ENCODE measurements around the gene PDE10A.
"Not testable (repeated sequence)": the region's sequence is repeated elsewhere in the genome, so short reads cannot be mapped to it uniquely, and the experiment has no call there.

PDE10A gene

GRCh38 chr6:165571068-165571682 lies 91.9 kb downstream of the PDE10A start:
- H3K4me3 ChIP-seq (ENCODE audit: low read depth, low read length) = no peak overlapping the region
- TF ChIP-seq MYC (IDR thresholded peaks at IDR 0.05; ENCODE audit: low read depth, low read length) (no peak), POLR2A (IDR thresholded peaks at IDR 0.05; ENCODE audit: extremely low read depth, insufficient read length) (no peak), MAX (IDR thresholded peaks at IDR 0.05; ENCODE audit: low read depth, low read length) (no peak)
- TF ChIP-seq, protein P1, sequence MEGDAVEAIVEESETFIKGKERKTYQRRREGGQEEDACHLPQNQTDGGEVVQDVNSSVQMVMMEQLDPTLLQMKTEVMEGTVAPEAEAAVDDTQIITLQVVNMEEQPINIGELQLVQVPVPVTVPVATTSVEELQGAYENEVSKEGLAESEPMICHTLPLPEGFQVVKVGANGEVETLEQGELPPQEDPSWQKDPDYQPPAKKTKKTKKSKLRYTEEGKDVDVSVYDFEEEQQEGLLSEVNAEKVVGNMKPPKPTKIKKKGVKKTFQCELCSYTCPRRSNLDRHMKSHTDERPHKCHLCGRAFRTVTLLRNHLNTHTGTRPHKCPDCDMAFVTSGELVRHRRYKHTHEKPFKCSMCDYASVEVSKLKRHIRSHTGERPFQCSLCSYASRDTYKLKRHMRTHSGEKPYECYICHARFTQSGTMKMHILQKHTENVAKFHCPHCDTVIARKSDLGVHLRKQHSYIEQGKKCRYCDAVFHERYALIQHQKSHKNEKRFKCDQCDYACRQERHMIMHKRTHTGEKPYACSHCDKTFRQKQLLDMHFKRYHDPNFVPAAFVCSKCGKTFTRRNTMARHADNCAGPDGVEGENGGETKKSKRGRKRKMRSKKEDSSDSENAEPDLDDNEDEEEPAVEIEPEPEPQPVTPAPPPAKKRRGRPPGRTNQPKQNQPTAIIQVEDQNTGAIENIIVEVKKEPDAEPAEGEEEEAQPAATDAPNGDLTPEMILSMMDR (IDR thresholded peaks at IDR 0.05; ENCODE audit: low read depth, low read length) = no peak
- no peak for DNase-seq (ENCODE audit: low read depth)

DNA sequence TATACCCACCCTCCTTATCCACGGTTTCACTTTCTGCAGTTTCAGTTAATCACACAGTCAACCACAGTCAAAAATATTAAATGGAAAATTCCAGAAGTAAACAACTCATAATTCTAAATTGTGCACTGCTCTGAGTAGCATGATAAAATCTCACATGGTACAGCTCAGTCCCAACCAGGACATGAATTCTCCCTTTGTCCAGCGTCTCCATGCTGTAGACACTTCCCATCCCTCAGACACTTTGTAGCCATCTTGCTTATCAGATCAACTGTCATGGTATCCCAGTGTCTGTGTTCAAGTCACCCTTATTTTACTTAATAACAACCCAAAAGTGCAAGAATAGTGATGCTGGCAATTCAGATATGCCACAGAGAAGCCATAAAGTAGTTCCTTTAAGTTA lies 94.7 kb downstream of the PDE10A start:
- TF ChIP-seq POLR2A (IDR thresholded peaks at IDR 0.05; ENCODE audit: extremely low read depth, insufficient read length) (no peak), MYC (IDR thresholded peaks at IDR 0.05; ENCODE audit: low read depth, low read length) (no peak), MAX (IDR thresholded peaks at IDR 0.05; ENCODE audit: low read depth, low read length) (no peak)
- TF ChIP-seq, protein P1 (IDR thresholded peaks at IDR 0.05; ENCODE audit: low read depth, low read length) = no peak
- no peak for DNase-seq (ENCODE audit: low read depth)
- H3K4me3 ChIP-seq (ENCODE audit: low read depth, low read length) = no peak overlapping the region

DNA sequence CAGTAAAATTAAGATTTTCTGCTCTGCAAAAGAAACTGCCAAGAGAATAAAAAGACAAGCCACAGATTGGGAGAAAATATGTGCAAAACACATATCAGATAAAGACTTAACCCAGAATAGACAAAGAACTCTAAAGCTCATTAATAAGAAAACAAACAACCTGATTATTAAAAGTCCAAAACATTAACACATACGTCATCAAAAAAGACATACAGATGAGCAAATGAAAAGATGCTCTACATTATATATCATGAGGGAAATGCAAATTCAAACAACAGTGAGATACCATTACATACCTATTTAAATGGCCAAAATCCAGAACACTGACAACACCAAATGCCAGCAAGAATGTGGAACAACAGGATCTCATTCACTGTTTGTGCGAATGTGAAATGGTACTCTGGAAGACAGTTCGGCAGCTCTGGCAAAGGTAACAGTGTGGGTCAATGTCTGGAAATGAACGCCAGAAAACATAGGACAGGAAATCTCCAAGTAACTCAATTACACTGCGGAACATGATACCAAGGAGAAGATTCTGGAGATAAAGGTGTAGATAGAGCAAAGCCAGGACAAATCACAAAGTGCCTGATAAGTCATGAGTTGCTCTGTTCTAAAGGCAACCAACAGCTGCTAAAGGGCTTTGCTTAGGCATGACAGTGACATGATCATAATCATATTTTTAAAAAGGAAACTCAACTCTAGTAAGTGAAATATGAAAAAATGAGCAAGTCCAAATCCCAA lies 96.8 kb downstream of the PDE10A start:
- TF ChIP-seq MYC (IDR thresholded peaks at IDR 0.05; ENCODE audit: low read depth, low read length) (no peak), POLR2A (IDR thresholded peaks at IDR 0.05; ENCODE audit: extremely low read depth, insufficient read length) (no peak), MAX (IDR thresholded peaks at IDR 0.05; ENCODE audit: low read depth, low read length) (no peak)
- TF ChIP-seq, protein P1 (IDR thresholded peaks at IDR 0.05; ENCODE audit: low read depth, low read length) = no peak
- no peak overlapping the region for H3K4me3 ChIP-seq (ENCODE audit: low read depth, low read length)
- DNase-seq (ENCODE audit: low read depth) = no peak

- TF ChIP-seq, protein P1 (IDR thresholded peaks at IDR 0.05; ENCODE audit: low read depth, low read length) = no peak
- no peak for TF ChIP-seq MYC (IDR thresholded peaks at IDR 0.05; ENCODE audit: low read depth, low read length)
- no peak for TF ChIP-seq POLR2A (IDR thresholded peaks at IDR 0.05; ENCODE audit: extremely low read depth, insufficient read length)
- TF ChIP-seq MAX (IDR thresholded peaks at IDR 0.05; ENCODE audit: low read depth, low read length) = no peak
- DNase-seq (ENCODE audit: low read depth) = peak; percentile 12
- no peak overlapping the region for H3K4me3 ChIP-seq (ENCODE audit: low read depth, low read length)
These were observed 100.5 kb downstream of the PDE10A start for GRCh38 chr6:165562421-165563090.

- no peak for DNase-seq (ENCODE audit: low read depth)
- H3K4me3 ChIP-seq (ENCODE audit: low read depth, low read length) = no peak overlapping the region
- TF ChIP-seq MAX (IDR thresholded peaks at IDR 0.05; ENCODE audit: low read depth, low read length) (no peak), MYC (IDR thresholded peaks at IDR 0.05; ENCODE audit: low read depth, low read length) (no peak), POLR2A (IDR thresholded peaks at IDR 0.05; ENCODE audit: extremely low read depth, insufficient read length) (no peak)
- TF ChIP-seq, protein P1 (IDR thresholded peaks at IDR 0.05; ENCODE audit: low read depth, low read length) = no peak
These were observed 103.4 kb downstream of the PDE10A start for GRCh38 chr6:165559632-165560031.

GRCh38 chr6:165558097-165558496 lies 104.9 kb downstream of the PDE10A start:
- not testable (repeated sequence) for DNase-seq (ENCODE audit: low read depth); H3K4me3 ChIP-seq (ENCODE audit: low read depth, low read length)

All from NB4 (cell line).